ENCODE measurements around the gene HYAL3.

DNA sequence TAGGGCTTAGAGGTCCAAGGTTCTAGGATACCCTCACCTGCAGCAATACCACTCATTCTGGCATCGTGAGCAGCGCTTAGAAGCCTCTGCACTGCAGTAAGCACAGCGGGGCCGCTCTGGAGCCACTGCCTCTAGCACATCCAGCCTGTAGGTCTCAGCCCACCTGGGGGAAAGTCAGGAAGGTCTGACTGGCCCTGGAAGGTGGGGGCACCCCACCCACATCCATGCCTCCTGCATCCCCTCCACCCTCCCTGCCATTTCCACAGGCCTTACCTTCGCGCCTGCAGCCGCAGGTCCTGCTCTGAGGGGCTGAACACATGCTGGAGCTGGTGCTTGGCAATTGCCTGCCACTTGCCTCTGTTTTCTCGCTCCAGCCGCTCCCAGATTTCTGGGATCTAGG lies 42.3 kb upstream of the HYAL3 start:
- TF ChIP-seq, protein P1, sequence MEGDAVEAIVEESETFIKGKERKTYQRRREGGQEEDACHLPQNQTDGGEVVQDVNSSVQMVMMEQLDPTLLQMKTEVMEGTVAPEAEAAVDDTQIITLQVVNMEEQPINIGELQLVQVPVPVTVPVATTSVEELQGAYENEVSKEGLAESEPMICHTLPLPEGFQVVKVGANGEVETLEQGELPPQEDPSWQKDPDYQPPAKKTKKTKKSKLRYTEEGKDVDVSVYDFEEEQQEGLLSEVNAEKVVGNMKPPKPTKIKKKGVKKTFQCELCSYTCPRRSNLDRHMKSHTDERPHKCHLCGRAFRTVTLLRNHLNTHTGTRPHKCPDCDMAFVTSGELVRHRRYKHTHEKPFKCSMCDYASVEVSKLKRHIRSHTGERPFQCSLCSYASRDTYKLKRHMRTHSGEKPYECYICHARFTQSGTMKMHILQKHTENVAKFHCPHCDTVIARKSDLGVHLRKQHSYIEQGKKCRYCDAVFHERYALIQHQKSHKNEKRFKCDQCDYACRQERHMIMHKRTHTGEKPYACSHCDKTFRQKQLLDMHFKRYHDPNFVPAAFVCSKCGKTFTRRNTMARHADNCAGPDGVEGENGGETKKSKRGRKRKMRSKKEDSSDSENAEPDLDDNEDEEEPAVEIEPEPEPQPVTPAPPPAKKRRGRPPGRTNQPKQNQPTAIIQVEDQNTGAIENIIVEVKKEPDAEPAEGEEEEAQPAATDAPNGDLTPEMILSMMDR (IDR thresholded peaks at IDR 0.05), result no peak
- no peak for TF ChIP-seq EP300 (IDR thresholded peaks at IDR 0.05)
- no peak for TF ChIP-seq POLR2A (IDR thresholded peaks at IDR 0.05)

Measured in tibial nerve (tissue), 4 donors.